CD4-positive, alpha-beta T cell treated with Interleukin-4 for 1 hour (primary cell): ENCODE data around the gene MMP21.

ENCODE experiments used
- DNase-seq, 2 donors: peaks; one replicate each; pipeline ENCODE4 v3.0.0-alpha.2; 2020 to 2022

Gene MMP21

GRCh38 chr10:125775491-125776106 lies at the start of gene MMP21:
Gene MMP21 (minus strand): TSS chr10:125775821. CDS start chr10:125775821, 0 bp downstream.
- no peak for DNase-seq

DNA sequence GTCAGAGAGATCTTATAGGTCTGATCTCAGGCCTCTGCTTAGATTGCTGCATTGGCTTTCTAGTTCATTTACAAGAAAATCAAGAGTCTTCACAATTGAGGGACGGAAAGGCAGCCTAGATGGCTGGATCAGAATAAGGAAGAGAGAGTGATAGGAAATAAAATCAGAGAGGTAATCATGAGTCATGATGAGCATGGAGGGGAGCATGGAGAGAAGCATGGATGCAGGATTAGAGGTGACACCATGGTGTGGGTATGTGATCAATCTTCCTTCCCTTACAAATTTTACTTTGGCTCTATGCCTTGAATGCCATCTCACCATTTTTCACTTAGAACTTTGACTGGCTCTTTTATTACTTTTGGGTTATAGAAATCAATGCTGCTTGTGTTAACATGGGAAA lies 49.1 kb upstream of the MMP21 start:
- DNase-seq = no peak

GRCh38 chr10:125823663-125824251 lies 48.1 kb upstream of the MMP21 start:
- peak in 1 of 2 donors; percentile 11 for DNase-seq

DNA sequence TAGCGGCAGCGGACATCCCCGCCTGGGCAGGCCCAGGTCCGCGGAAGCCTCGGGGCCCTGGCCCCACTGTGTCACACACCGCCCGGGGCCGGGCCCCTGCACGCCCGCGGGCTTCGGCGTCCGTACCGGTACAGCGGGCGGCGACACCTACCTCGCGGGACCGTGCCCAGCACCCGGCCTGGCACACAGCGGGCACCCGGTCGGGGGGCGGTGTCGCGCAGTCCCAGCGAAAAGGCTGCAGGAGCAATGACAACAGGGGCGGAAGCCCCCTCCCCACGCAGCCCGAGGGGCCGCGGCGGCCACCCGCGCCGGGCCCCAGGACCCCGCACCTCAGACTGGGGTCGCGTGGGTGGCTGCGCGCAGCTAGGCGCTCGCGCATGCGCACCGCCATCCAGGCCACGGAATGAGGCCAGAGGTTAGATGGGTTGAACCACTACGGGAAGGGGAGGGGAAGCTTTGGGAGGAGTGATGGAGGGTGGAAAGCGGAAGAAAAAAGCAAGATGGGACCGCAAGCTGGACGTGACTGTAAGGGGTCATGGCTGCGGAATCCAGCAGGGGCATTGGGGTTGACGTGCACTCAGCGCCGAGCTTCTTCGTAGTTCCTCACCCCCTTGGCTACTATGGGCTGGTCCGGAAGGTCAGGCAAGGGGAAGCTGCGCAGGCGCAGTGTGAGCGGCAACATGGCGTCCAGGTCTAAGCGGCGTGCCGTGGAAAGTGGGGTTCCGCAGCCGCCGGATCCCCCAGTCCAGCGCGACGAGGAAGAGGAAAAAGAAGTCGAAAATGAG lies 47.4 kb upstream of the MMP21 start, which contains the start of the genes BCCIP and UROS:
TSS of gene BCCIP (plus strand) at position 669 of the 785 bp plus-strand sequence. CDS start at position 681, 12 bp downstream.
TSS of gene UROS (minus strand) at position 381 of the 785 bp plus-strand sequence. CDS start 6,759 bp downstream, outside the sequence.
- peak; percentile 92 for DNase-seq

DNA sequence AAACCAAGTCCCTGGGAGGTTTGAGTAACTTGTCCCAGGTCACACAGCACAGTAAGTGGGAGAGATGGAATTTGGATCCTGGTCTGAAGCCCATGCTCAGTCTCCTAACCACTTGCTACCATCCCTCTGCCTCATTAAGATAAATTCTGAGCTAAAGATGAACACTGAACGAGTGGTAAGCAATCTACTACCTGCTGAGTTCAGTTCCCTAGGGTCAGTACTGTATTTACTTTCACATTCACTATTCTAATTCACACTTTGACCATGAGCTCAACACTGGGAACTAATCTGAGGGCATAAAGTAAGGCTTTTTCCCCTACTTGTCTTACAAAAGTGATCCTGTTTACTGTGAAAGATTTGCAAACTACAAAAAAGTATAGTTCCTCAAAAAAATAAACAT lies 45.1 kb upstream of the MMP21 start:
- no peak for DNase-seq

DNA sequence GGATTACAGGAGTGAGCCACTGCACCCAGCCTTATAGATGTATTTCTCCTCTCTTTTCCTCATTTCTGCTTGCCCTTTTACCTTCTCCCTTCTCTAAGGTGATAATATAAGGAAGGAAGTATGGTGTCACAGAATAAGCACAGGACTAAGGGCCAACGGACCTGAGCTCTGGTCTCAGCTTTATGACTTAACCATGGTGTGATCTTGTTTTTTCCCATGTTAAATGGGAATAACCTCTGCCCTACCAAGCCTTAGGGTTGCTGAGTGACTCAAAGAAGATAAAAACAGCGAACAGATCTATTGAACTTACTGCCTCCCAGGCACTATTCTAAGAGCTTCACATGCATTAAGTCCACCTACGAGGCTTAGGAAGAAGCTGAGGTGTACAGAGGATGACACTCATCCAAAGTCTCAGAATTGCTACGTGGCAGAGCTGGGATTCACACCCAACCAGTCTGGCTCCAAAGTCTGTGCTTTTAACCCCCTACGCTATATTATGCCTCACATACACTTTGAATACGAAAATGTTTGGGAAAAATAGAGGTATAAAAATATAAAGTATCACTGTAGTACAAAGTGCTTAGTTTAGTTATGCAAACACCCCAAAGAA lies 41.8 kb upstream of the MMP21 start:
- DNase-seq = no peak

DNA sequence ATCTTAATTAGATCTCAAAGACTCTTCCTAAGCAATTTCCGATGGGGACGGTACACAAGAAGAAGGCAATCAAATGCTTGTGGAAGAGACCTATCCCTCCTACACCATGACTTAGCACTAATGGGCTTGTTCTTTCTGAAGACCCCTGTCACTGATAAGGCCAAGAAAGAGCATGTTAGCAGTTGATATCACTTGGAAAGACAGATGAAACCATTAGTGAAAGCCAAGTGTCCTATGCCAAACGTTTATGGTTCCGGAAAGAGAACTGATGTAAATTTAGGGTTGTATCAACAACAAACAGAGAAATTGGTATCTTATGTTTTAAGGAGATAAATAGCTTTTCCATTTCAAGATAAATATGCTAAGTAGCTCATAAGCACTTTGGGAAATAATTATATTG lies 40.9 kb upstream of the MMP21 start:
- no peak for DNase-seq

- DNase-seq = no peak
These were observed 40.1 kb upstream of the MMP21 start for GRCh38 chr10:125815764-125816163.

DNA sequence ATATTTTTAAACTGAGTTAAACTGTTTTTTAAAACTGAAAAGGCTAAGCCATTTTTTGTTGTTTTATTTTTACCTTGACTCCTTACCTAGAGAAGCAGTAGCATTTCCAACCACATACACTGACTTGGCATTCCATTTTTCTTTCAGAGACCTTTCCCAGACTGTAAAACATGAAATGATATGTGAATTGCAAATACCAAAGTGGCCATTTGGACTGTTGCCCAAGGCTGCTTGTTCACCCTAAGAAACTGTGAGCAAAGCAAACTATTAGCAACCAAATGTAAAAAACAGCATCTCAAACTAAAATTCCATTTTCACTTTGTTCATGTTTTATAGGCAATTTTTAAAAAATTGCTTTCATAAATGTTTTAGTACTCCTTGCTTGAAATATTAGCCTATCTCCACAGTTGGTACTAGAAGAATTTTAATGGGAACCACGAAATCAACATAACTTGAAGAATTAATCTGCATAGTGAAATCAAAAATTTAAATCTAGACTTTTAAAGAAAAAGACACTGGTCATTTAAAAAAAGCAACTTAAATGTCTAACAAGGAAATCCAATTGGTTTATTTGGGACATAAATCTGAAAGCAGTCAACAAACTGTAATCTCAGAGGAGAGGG lies 36.6 kb upstream of the MMP21 start:
- no peak for DNase-seq

DNA sequence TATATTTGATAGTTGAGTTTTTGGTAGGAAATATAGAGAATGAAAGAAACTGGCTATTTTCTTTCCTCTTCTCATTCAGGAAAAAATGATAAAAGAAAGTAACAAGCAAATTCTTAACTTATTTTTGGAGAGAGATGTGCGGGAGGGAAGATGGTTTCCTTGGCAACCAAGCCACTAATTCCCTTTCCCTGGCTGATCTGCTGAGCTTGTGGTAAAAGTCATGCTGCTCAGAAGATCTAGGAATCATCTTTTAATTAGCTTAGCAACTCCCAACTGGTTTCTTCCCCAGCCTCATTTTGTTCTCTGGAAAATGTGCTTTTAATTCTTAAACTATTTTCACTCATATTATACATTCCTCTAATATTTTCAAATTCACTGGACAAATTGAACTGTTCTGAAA lies 35.6 kb upstream of the MMP21 start:
- DNase-seq = no peak

GRCh38 chr10:125808047-125808446 lies 32.4 kb upstream of the MMP21 start:
- DNase-seq = no peak

GRCh38 chr10:125802739-125803138 lies 27.1 kb upstream of the MMP21 start:
- no peak for DNase-seq

DNA sequence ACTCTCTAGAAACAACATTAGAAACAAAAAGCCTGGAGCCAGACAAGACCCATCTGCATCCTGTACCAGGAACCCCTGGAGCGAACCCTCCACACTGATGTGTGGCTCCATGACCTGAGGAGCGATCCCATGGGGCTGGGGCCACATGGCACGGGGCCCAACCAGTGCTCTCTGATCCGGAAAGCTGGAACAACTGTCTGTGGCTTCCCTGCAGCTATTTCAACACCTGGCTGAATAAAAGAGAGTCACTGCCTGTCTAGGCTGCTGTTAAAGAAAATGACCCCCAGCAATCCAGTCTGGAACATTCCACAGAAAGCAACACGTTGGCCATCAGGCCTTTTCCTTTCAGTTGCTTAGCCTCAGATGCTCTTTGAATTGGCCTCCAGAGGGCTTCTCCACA lies 26.5 kb upstream of the MMP21 start:
- DNase-seq = no peak

DNA sequence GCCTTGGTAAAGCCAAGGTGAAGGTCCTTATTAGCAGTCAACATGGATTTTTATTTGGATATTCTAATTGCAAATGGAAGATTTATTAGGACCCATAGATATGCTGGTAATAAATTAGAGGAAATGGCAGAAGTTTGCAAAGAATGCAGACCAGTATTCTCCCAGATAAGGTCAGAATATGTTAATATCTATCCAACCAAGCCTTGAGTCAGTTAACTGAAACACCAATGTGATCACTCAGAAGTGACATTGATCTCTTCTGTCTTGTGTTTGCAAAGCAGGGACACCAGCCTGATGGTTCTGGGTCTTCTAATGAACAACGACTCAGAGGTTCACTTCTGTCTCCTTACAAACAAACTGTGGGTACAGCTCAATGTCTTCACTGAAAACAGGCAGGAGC lies 26.0 kb upstream of the MMP21 start:
- no peak for DNase-seq

DNA sequence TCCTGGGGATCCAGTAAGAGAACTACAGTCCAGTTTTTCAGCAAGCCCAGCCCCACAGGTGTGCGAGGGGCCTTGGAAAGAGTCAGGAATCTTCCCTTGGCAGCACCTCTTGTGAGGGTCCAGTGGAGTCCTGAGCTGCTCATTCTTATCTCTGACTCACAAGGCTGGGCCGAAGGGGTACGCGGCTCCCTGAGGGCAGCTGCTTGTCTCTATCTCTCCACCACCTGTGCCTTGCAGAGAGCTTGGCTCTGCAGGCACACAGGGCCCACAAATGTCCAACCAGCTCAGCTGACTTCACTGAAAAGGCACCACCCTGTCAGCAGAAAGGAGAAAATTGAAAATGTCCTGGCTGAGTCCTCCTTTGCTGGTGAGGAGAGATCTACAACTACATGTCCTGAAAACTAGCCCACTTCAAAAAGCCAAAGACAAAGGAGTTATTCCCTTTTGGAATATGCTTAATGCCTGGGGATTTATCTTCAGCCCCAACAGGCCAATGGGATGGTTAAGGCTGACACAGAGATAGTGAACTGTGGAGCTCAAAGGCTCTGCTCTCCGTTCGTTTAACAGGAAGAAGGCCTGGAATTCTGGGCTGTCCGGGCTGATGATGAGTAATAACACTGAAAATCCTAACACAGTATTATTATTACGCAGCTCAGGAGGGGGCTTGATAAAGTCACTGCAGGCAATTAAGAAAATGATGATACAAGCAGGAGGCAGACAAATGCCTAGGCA lies 24.0 kb upstream of the MMP21 start:
- DNase-seq = no peak

DNA sequence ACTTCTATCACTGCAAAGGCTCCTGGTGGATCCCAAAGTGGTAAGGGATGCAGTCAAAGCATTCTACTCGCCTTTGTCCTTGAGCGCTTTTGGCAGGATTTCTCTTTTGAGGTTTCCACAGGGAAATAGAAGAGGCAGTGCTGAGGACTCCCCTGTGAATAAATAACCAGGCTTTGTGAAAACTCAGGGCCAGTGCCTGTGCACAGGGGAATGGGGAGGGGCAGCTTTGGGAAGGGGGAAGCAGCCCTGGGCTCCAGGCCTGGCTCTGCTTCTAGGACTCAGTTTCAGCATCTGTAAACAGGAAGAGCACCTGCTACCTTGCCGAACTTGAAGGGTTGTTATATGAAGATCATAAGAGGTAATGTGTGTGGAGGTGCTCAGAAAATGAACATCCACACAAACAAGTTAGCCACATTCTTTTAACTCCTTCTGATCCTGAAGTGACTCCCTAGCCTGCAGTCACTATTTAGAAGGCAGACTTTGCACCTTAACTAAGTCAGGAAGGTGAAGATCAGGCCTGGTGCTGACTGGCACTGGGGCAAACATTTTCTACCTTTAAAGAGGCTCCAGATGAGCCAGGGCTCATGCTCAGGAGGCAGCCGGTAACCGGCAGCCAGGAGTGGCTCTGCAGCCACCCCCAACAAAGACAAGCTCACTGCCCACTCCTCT lies 22.5 kb upstream of the MMP21 start:
- no peak for DNase-seq

- DNase-seq = no peak
These were observed 21.8 kb upstream of the MMP21 start for GRCh38 chr10:125797424-125797823.

GRCh38 chr10:125795637-125796190 lies 20.1 kb upstream of the MMP21 start:
- no peak for DNase-seq

DNA sequence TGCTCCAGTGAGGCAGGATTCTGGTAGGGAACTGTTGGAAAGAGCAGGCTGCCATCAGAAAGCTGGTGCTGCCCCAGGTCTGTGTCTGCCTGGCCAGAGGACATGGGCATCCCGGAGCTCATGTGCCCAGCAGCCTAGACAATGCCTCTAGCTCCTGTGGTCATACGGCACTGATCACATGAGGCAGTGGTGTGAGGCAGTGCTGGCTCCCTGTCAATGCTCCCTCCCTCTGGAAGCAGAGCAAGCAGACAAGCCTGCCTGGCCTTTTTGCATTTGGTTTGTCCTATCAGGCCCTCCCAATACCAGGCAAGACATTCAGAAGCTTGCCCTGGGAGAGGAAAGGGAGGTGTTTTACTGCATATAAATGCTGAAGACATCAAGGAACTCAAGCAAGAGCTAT lies 19.5 kb upstream of the MMP21 start:
- DNase-seq = no peak

GRCh38 chr10:125792342-125793300 lies 17.0 kb upstream of the MMP21 start:
- DNase-seq = no peak
